ENCODE measurements around the gene BCAS3.

BCAS3 gene

GRCh38 chr17:61174310-61174709 lies 496.7 kb downstream of the BCAS3 start:
- no peak for DNase-seq

DNA sequence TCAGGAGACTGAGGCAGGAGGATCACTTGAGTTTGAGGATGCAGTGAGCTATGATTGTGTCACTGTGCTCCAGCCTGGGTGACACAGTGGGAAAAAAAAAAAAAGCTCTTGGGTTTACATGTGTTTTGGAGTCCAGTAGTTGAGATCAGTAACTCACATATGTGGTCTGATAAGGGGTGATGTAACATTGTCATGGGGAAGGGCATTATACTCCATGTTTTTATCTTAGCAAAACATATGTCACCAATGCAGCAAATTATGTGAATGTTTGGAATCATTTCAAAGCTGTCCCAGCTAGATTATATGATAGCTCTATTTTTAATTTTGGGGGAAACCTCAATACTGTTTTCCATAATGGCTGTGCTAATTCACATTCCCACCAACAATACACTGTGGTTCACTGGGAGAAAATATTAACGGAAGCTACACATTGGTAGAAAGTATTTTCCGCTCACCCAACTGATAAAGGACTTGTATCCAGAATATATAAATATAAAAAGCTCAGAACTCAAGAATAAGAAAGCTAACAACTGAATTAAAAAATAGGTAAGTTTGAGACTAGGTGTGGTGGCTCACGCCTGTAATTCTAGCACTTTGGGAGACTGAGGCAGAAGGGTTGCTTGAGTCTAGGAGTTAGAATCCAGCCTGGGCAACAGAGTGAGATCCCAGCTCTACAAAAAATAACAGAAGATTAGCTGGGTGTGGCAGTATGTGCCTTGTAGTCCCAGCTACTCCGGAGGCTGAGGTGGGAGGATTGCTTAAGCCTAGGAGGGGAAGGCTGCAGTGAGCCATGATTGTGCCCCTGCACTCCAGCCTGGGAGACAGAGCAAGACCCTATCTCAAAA lies 497.9 kb downstream of the BCAS3 start:
- DNase-seq: no peak

DNA sequence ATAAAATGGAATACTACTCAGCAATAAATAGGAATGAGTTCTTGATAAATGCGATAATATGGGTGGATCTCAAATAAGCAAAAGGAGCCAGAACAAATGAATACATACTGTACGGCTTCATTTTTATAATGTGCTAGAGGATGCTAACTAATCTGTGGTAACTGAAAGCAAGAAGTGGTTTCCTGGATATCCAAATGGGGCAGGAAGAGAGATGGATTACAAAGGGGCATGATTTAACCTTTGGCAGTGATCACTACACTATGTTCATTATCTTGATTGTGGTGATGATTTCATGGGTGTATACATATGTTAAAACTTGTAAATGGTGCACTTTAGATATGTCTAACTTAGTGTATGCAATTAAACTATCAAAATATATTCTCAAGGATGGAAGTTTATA lies 499.7 kb downstream of the BCAS3 start:
- DNase-seq: no peak

GRCh38 chr17:61178284-61178683 lies 500.6 kb downstream of the BCAS3 start:
- DNase-seq: no peak

DNA sequence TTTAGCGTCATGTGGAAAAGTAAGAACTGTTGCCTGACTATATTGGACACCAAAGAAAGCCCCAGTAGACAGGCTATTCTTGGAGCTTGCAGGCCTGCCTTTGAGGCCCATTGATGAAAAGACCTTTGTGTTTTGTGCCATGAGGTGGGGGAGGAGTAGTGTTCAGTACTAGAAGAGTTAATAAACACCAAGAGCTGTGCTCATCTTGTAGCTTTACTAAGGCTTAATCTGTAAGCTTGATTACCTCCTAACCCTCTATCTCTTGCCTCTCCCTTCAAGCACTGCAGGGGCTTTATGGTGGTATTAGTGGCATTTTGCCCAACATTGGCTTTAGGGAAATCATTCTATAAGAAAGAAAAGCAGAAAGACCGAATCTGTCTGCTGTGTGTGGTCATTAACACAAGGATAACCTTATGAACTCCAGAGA lies 501.7 kb downstream of the BCAS3 start:
- DNase-seq: no peak

DNA sequence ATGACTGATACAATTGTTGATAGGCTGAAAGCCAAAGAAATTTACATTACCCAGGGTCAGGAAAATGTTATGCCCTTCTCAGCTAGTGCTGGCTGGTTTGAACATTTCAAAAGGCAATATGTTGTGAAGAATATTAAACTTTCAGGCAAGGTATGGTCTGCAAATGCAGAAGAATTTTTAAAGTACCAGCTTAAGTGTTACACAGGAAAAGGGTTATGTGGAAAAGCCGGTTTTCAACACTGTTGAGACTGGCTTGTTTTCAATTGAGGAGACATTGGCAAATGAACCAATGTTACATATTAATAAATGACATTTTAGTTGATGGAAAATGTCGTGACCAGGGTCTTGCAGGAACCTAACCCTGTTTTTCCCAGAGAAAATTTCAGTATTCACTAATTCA lies 506.1 kb downstream of the BCAS3 start:
- no peak for DNase-seq

DNA sequence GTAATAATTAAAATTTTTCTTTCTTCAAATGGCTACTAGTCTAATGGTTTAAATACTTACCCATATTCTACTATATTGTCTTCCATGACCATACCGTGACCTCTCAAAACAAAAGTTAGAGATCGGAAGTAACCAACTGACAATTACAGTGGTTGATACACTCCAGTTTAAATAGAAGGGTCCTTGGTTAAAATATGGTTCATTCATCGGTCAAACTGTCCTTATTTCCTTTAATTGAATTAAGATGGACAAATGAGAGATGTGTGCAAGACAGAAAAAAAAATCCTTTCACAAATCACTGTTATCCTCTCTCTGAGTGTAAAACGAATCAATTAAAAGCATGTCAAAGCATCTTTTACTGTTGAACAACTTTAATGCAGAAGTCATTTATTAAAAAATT lies 507.7 kb downstream of the BCAS3 start:
- DNase-seq: no peak

DNA sequence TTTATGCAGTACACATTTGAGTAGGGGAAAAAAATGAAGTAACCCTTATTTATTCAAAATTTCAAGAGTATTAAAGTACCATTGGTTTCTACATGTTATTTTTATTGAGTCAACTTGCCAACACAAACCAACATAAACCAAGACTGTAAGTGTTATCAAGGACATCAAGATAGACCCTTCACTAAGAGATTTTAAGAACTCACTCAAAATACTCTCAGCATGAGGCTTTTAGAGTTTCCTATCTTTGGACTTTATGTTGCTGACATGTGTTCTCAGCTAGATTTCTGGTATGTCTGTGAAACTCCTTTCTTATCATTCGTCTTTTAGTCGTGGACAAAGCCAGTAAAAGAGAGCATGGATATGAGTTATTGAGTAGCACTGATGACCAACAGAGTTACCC lies 509.4 kb downstream of the BCAS3 start:
- DNase-seq: no peak

- DNase-seq: no peak
These were observed 510.4 kb downstream of the BCAS3 start for GRCh38 chr17:61188081-61188480.

DNA sequence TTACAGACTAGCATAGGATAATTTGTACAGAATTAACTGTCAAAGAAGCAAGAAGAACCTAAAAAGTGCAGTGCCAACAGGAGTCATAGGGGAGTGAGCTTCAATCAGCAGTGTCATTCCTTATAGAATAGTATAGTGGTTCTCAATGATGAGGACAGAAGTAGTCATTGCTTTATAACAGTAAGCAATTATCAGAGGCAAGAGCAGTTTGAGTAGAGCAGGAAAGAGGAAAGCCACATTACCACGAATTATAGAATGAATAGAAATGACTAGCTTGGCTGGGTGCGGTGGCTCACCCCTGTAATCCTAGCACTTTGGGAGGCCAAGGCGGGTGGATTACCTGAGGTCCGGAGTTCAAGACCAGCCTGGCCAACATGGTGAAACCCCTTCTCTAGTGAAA lies 512.3 kb downstream of the BCAS3 start:
- DNase-seq: no peak

- no peak for DNase-seq
These were observed 518.7 kb downstream of the BCAS3 start for GRCh38 chr17:61196302-61196704.

GRCh38 chr17:61196799-61197198 lies 519.1 kb downstream of the BCAS3 start:
- DNase-seq: no peak

- no peak for DNase-seq
These were observed 522.0 kb downstream of the BCAS3 start for GRCh38 chr17:61199431-61200338.

GRCh38 chr17:61200339-61200715 lies 522.7 kb downstream of the BCAS3 start:
- no peak for DNase-seq

- DNase-seq: peak; percentile 96
These were observed 523.6 kb downstream of the BCAS3 start for GRCh38 chr17:61201211-61201610.

- peak; percentile 48 for DNase-seq
These were observed 524.9 kb downstream of the BCAS3 start for GRCh38 chr17:61202564-61202963.

GRCh38 chr17:61203671-61204131 lies 526.0 kb downstream of the BCAS3 start:
- no peak for DNase-seq

DNA sequence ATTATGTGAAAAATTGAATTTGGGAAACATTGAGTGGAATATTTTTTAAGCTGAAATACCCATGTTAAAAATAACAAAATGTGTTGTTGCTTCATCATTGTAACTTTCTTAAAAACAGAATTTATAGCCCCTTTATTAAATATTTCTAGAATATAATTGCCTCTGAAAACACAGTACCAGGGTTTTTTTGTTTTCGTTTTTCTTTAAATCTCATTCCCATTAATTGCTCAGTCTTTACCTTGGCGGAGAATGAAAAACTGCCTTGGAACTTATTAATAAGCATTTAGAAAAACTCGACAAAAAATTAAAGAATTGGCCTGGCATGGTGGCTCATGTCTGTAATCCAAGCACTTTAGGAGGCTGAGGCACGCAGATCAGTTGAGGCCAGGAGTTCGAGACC lies 526.8 kb downstream of the BCAS3 start:
- no peak for DNase-seq

GRCh38 chr17:61205401-61205800 lies 527.8 kb downstream of the BCAS3 start:
- no peak for DNase-seq

DNA sequence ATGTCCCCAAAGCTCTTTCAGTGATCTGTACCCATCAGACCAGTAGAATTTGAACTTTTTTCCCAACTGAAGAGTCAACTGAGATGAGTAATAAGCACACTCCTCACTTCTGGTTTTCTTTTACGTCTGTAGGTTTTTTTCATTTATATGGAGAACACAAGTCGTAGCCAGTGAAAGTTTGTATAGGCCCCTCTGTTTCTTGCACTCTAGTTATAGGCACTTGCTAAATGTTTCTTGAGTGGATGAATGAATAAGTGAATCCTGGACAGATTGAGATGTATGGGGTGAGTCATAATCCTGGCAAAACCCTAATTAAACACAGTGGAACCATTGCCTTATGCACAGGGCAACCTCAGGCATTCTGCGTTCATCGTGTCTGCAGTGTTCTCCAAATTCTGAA lies 528.3 kb downstream of the BCAS3 start:
- DNase-seq: peak; percentile 53

- DNase-seq: no peak
These were observed 529.3 kb downstream of the BCAS3 start for GRCh38 chr17:61206922-61207321.

DNA sequence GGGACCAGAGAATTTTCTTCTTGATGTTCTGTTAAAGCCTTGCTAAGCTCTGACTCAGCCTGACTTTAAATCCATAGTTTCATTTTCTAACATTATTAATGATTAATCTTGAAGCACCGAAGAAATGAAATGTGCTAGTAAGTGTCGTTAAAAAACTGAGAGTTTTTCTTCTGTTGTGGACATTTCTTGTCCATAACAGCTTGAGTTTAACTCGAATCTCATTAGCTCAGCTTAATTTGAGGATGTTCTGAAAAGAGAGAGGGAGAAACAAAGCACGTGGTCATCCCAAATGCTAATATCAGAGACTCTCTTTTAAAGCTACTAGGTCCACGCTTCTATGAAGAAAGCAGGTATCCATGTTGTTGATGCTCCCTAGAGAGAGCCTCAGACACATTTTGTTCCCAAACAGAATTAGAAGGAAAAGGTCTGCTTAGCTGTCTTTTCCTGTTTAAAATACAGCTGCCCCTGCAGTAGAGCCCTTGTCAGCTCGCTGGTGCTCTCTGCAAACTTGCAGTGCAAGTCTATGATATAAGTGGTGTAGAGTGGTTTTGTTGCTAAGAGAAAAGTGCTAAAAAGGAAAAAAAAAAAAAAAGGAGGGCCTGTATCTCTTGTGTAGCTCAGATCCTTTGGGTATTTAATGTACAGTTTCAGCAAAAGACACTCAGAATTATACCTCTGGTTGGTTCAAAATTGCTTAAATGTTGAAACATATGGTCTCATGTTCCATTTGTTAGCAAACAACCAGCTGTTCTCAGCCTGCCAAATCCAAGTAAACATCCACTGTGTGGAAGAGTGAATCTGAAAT lies 530.9 kb downstream of the BCAS3 start:
- no peak for DNase-seq

GRCh38 chr17:61209106-61209439 lies 531.4 kb downstream of the BCAS3 start:
- DNase-seq: no peak

All from fibroblast of skin of right quadriceps (primary cell).